ENCODE measurements around the gene TIMM29. TPM values are rescaled to one million over a fixed set of nuclear protein-coding genes. Genes with fewer than 3 reads are reported as not detected.
A peak's percentile ranks its signal among the peaks of the same experiment; 100 is the strongest.

The TIMM29 gene
- polyA plus RNA-seq, 2 of the 4 experiments (the other 2 are of a cell fraction), result 9.1 to 20.5 TPM

DNA sequence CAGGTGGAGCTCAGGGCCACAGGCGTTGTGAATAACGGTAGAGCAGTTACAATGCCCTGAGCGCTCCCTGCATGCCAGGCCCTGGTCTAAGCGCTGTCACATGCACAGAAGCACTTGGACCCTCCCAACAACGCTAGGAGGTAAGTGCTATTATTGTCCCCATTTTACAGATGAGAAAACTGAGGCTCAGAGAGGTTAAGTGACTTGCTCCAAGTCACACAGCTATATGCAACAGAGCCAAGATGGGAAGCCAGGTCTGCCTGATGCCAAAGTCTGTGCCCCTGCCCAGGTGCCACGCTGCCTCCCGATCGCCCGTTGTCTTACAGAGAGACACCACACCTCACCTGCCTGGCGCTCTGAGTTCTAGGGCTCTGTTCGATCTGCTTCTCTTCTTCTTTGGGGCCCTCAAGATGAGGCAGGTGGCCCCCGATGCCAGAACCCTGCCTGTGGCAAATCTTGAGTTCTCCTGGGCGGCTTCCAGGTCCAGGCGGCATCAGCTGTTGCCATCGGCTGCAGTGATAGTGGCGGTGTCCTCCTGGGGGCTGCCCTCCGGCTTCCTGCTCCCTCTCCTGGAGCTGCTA is 20.1 kb upstream of the TIMM29 start:
- Histone ChIP-seq H3K27ac (no peak overlapping the region), H3K4me1 (no peaks in the 10 kb centered on the region), H3K9me3 (no peaks in the 10 kb centered on the region), H3K4me3 (no peak overlapping the region), H3K4me2 (no peak overlapping the region)
- POLR2A ChIA-PET, result no interaction called here
- TF ChIP-seq ZFP36 (IDR thresholded peaks at IDR 0.05; ENCODE audit: borderline replicate concordance, partially characterized antibody), result peak; percentile 30
- TF ChIP-seq, protein P1, sequence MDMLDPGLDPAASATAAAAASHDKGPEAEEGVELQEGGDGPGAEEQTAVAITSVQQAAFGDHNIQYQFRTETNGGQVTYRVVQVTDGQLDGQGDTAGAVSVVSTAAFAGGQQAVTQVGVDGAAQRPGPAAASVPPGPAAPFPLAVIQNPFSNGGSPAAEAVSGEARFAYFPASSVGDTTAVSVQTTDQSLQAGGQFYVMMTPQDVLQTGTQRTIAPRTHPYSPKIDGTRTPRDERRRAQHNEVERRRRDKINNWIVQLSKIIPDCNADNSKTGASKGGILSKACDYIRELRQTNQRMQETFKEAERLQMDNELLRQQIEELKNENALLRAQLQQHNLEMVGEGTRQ (IDR thresholded peaks at IDR 0.05), result no peak
- CTCF ChIA-PET, result no interaction called here
- 96% methylated on average over 17 of the region's 17 CpGs for WGBS (ENCODE audit: missing lambda C conversion rate)
- ATAC-seq, result no peak
- no peak for DNase-seq (ENCODE audit: low read depth in 1 of 2, low spot score in 1 of 2)
- FAIRE-seq, result no peak

DNA sequence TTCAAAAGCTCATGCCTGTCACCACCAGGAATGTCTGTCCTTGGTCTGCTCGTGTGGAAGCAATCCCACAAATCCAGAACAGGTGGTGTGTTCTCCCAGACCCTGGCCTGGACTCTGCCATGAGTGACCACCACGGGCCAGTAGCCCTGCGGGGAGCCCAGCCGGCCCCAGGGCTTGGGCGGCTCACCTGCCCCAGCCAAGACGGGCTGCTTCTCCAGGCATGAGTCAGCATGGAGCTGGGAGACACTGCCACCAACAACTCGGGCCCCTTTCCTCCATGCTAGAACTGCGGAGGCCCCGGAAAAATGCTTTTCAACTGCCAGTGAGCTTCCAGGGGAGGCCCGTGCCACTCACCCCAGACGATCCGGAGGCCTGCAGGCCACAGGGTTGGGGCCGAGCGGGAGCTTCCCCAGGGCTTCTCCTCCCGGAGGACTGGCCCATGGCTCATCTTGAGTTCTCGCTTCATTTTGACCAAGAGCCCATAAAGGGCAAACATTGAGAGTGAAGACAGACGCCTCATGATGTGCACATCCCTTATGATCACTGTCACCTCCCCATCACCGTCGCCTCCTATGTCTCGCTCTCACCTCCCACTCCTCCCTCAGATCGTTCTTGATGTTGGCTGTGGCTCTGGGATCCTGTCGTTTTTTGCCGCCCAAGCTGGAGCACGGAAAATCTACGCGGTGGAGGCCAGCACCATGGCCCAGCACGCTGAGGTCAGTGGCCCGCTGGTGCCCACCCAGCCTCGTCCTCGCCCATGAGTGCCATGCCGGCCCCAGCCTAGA is 16.8 kb upstream of the TIMM29 start:
- no peak for DNase-seq (ENCODE audit: low read depth in 1 of 2, low spot score in 1 of 2)
- TF ChIP-seq FOSL2 (IDR thresholded peaks at IDR 0.05) (no peak), FOSL2 (CRISPR knock-in tag; IDR thresholded peaks at IDR 0.05) (no peak), NR3C1 (IDR thresholded peaks at IDR 0.05) (no peak), MAZ (IDR thresholded peaks at IDR 0.05; ENCODE audit: borderline replicate concordance, low read depth, low read length) (no peak), ZC3H11A (IDR thresholded peaks at IDR 0.05) (no peak), BHLHE40 (IDR thresholded peaks at IDR 0.05; ENCODE audit: low read depth, low read length) (no peak), NFE2L2 (conservative IDR thresholded peaks at IDR 0.05; ENCODE audit: low read length) (no peak), CEBPB (IDR thresholded peaks at IDR 0.05) (no peak), PHF8 (IDR thresholded peaks at IDR 0.05; ENCODE audit: borderline replicate concordance, low read depth) (no peak), JUNB (IDR thresholded peaks at IDR 0.05) (no peak), RCOR1 (IDR thresholded peaks at IDR 0.05; ENCODE audit: low read depth, low read length) (no peak)
- TF ChIP-seq, protein P2, sequence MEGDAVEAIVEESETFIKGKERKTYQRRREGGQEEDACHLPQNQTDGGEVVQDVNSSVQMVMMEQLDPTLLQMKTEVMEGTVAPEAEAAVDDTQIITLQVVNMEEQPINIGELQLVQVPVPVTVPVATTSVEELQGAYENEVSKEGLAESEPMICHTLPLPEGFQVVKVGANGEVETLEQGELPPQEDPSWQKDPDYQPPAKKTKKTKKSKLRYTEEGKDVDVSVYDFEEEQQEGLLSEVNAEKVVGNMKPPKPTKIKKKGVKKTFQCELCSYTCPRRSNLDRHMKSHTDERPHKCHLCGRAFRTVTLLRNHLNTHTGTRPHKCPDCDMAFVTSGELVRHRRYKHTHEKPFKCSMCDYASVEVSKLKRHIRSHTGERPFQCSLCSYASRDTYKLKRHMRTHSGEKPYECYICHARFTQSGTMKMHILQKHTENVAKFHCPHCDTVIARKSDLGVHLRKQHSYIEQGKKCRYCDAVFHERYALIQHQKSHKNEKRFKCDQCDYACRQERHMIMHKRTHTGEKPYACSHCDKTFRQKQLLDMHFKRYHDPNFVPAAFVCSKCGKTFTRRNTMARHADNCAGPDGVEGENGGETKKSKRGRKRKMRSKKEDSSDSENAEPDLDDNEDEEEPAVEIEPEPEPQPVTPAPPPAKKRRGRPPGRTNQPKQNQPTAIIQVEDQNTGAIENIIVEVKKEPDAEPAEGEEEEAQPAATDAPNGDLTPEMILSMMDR (IDR thresholded peaks at IDR 0.05), result no peak
- peak overlapping the region in 1 of 2 experiments; percentile 24; a peak in 1 of 6 replicates for H3K27ac ChIP-seq
- H3K9me3 ChIP-seq, result no peaks in the 10 kb centered on the region
- no peak overlapping the region for H3K4me3 ChIP-seq
- H3K4me1 ChIP-seq, result peaks cover 7% of the 10 kb centered on the region; the same call in 2 of the 3 replicates
- CTCF ChIA-PET, result interaction anchor here (0.6 to 1.5 kb wide), 6 partner anchors 22 to 195 kb away, joined by 3 to 4 read pairs (median 3); no protein-coding TSS in a partner anchor
- FAIRE-seq, result no peak
- no peak overlapping the region for H3K4me2 ChIP-seq
- WGBS (ENCODE audit: missing lambda C conversion rate), result 98% methylated on average over 20 of the region's 31 CpGs
- ATAC-seq, result no peak
- POLR2A ChIA-PET, result no interaction called here

DNA sequence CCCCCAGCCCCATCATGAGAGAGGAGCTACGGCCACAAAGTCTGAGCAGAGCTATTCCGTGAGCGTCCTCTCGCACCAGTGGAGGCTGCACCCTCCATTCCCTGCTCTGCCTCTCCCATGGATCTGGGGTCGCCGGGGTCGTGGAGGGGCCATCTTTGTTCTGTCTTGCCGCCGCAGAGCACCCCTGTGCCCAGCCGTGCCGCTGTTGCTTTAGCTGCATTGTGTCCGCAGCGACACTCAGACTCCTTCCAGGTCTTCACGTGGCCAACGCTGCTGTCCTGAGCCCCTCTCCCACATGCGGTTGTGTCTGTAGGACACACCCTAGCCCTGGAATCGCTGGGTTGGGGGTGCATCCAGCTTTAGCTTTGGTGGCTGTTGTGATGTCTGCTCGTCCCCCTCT is 16.0 kb upstream of the TIMM29 start:
- WGBS (ENCODE audit: missing lambda C conversion rate), result 86% methylated on average over 14 of the region's 18 CpGs
- Histone ChIP-seq H3K9me3 (no peaks in the 10 kb centered on the region), H3K4me3 (no peak overlapping the region), H3K4me1 (peaks cover 7% of the 10 kb centered on the region; the same call in 2 of the 3 replicates), H3K27ac (no peak overlapping the region), H3K4me2 (no peak overlapping the region)
- ChIA-PET POLR2A (no interaction called here), CTCF (interaction anchor here (0.6 to 1.5 kb wide), 6 partner anchors 22 to 196 kb away, joined by 3 to 4 read pairs (median 3); no protein-coding TSS in a partner anchor)
- no peak for TF ChIP-seq RARB (CRISPR knock-in tag; IDR thresholded peaks at IDR 0.05)
- TF ChIP-seq, protein P3, sequence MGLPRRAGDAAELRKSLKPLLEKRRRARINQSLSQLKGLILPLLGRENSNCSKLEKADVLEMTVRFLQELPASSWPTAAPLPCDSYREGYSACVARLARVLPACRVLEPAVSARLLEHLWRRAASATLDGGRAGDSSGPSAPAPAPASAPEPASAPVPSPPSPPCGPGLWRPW (IDR thresholded peaks at IDR 0.05), result no peak
- TF ChIP-seq CEBPB (IDR thresholded peaks at IDR 0.05), result no peak
- no peak for TF ChIP-seq ZSCAN20 (CRISPR knock-in tag; IDR thresholded peaks at IDR 0.05)
- TF ChIP-seq, protein P4, sequence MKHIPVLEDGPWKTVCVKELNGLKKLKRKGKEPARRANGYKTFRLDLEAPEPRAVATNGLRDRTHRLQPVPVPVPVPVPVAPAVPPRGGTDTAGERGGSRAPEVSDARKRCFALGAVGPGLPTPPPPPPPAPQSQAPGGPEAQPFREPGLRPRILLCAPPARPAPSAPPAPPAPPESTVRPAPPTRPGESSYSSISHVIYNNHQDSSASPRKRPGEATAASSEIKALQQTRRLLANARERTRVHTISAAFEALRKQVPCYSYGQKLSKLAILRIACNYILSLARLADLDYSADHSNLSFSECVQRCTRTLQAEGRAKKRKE (CRISPR knock-in tag; IDR thresholded peaks at IDR 0.05; ENCODE audit: low read depth), result no peak
- FAIRE-seq, result no peak
- DNase-seq (ENCODE audit: low read depth in 1 of 2, low spot score in 1 of 2), result no peak
- no peak for ATAC-seq

Measured in A549 (cell line).